Measurements from ENCODE around the gene ACVR1. TPM values are rescaled to one million over a fixed set of nuclear protein-coding genes. Genes with fewer than 3 reads are reported as not detected.
A peak's percentile ranks its signal among the peaks of the same experiment; 100 is the strongest.
"Not testable (repeated sequence)": the region's sequence is repeated elsewhere in the genome, so short reads cannot be mapped to it uniquely, and the experiment has no call there.

The ACVR1 gene
- total and polyA plus RNA-seq, 4 donors, result 7.5 to 38.3 (median 23.4) TPM

- 91 to 95% methylated on average over 3 of the region's 3 CpGs for WGBS, 2 donors
- Histone ChIP-seq H3K9ac (ENCODE audit: insufficient read depth in 1 of 2, low read length in 2 of 2) (no peak overlapping the region), H3K4me1 (ENCODE audit: control insufficient read depth in 5 of 5, insufficient read depth in 5 of 5, low read length in 5 of 5) (peaks cover 0 to 19% (median 5%) of the 10 kb centered on the region in 5 donors)
These were observed 48.8 kb downstream of the ACVR1 start for GRCh38 chr2:157827377-157827776.

GRCh38 chr2:157826644-157827043 lies 49.5 kb downstream of the ACVR1 start:
- DNase-seq; H3K27me3 ChIP-seq (ENCODE audit: control insufficient read depth in 3 of 3, insufficient read depth in 3 of 3, low read length in 2 of 3); H3K4me3 ChIP-seq; H3K9ac ChIP-seq (ENCODE audit: insufficient read depth in 1 of 2, low read length in 2 of 2); H3K36me3 ChIP-seq (ENCODE audit: control insufficient read depth in 4 of 4, insufficient read depth in 4 of 4, low read length in 4 of 4); ATAC-seq (ENCODE audit: insufficient read depth, low FRiP score); H3K27ac ChIP-seq (ENCODE audit: low read depth in 1 of 2, low read length in 1 of 2); H3K9me3 ChIP-seq (ENCODE audit: control insufficient read depth in 4 of 4, insufficient read depth in 3 of 4, low read length in 3 of 4): not testable (repeated sequence)
- H3K4me1 ChIP-seq (ENCODE audit: control insufficient read depth in 5 of 5, insufficient read depth in 5 of 5, low read length in 5 of 5), result peaks cover 0 to 19% (median 7%) of the 10 kb centered on the region in 5 donors

More at GRCh38 chr2:157827377-157827776, 48.8 kb downstream of the ACVR1 start:
- TF ChIP-seq CTCF (IDR thresholded peaks at IDR 0.05; ENCODE audit: control extremely low read depth, extremely low read depth), result no peak
- no peak overlapping the region for H3K27ac ChIP-seq (ENCODE audit: low read depth in 1 of 2, low read length in 1 of 2)
- H3K27me3 ChIP-seq (ENCODE audit: control insufficient read depth in 3 of 3, insufficient read depth in 3 of 3, low read length in 2 of 3), result no peaks in the 10 kb centered on the region
- H3K36me3 ChIP-seq (ENCODE audit: control insufficient read depth in 4 of 4, insufficient read depth in 4 of 4, low read length in 4 of 4), result no peaks in the 10 kb centered on the region
- ATAC-seq (ENCODE audit: insufficient read depth, low FRiP score), result no peak
- DNase-seq, result no peak
- H3K9me3 ChIP-seq (ENCODE audit: control insufficient read depth in 4 of 4, insufficient read depth in 3 of 4, low read length in 3 of 4), result no peaks in the 10 kb centered on the region
- H3K4me3 ChIP-seq, result no peak overlapping the region

GRCh38 chr2:157825885-157826284 lies 50.2 kb downstream of the ACVR1 start:
- peak; percentile 21 to 71 (median 59) for DNase-seq
- peak; percentile 70 for ATAC-seq (ENCODE audit: insufficient read depth, low FRiP score)
- no peak for TF ChIP-seq CTCF (IDR thresholded peaks at IDR 0.05; ENCODE audit: control extremely low read depth, extremely low read depth)
- no peak overlapping the region for H3K9ac ChIP-seq (ENCODE audit: insufficient read depth in 1 of 2, low read length in 2 of 2)
- peak overlapping the region in 1 of 2 donors; percentile 66 for H3K27ac ChIP-seq (ENCODE audit: low read depth in 1 of 2, low read length in 1 of 2)
- peaks cover 0 to 21% (median 6%) of the 10 kb centered on the region in 5 donors for H3K4me1 ChIP-seq (ENCODE audit: control insufficient read depth in 5 of 5, insufficient read depth in 5 of 5, low read length in 5 of 5)
- no peaks in the 10 kb centered on the region for H3K36me3 ChIP-seq (ENCODE audit: control insufficient read depth in 4 of 4, insufficient read depth in 4 of 4, low read length in 4 of 4)
- 70 to 83% methylated on average over 6 of the region's 6 CpGs for WGBS, 2 donors
- no peaks in the 10 kb centered on the region for H3K9me3 ChIP-seq (ENCODE audit: control insufficient read depth in 4 of 4, insufficient read depth in 3 of 4, low read length in 3 of 4)
- H3K4me3 ChIP-seq, result no peak overlapping the region
- no peaks in the 10 kb centered on the region for H3K27me3 ChIP-seq (ENCODE audit: control insufficient read depth in 3 of 3, insufficient read depth in 3 of 3, low read length in 2 of 3)

- H3K4me3 ChIP-seq, result no peak overlapping the region
- H3K9ac ChIP-seq (ENCODE audit: insufficient read depth in 1 of 2, low read length in 2 of 2), result no peak overlapping the region
- ATAC-seq (ENCODE audit: insufficient read depth, low FRiP score) (no peak), DNase-seq (no peak)
- no peaks in the 10 kb centered on the region for H3K27me3 ChIP-seq (ENCODE audit: control insufficient read depth in 3 of 3, insufficient read depth in 3 of 3, low read length in 2 of 3)
- H3K9me3 ChIP-seq (ENCODE audit: control insufficient read depth in 4 of 4, insufficient read depth in 3 of 4, low read length in 3 of 4), result no peaks in the 10 kb centered on the region
- peaks cover 2 to 21% (median 4%) of the 10 kb centered on the region in 5 donors for H3K4me1 ChIP-seq (ENCODE audit: control insufficient read depth in 5 of 5, insufficient read depth in 5 of 5, low read length in 5 of 5)
- no peak overlapping the region for H3K27ac ChIP-seq (ENCODE audit: low read depth in 1 of 2, low read length in 1 of 2)
- TF ChIP-seq CTCF (IDR thresholded peaks at IDR 0.05; ENCODE audit: control extremely low read depth, extremely low read depth), result no peak
- 95 to 98% methylated on average over 2 of the region's 2 CpGs for WGBS, 2 donors
- peaks cover 0 to 5% (median 2%) of the 10 kb centered on the region in 4 donors for H3K36me3 ChIP-seq (ENCODE audit: control insufficient read depth in 4 of 4, insufficient read depth in 4 of 4, low read length in 4 of 4)
These were observed 53.1 kb downstream of the ACVR1 start for GRCh38 chr2:157822993-157823392.

All from lung (tissue), 12 donors.